ENCODE measurements around the gene RAP2A.

Gene RAP2A

GRCh38 chr13:97422118-97423054 lies 11.6 kb upstream of the RAP2A start:
- DNase-seq (ENCODE audit: low read depth), result no peak

DNA sequence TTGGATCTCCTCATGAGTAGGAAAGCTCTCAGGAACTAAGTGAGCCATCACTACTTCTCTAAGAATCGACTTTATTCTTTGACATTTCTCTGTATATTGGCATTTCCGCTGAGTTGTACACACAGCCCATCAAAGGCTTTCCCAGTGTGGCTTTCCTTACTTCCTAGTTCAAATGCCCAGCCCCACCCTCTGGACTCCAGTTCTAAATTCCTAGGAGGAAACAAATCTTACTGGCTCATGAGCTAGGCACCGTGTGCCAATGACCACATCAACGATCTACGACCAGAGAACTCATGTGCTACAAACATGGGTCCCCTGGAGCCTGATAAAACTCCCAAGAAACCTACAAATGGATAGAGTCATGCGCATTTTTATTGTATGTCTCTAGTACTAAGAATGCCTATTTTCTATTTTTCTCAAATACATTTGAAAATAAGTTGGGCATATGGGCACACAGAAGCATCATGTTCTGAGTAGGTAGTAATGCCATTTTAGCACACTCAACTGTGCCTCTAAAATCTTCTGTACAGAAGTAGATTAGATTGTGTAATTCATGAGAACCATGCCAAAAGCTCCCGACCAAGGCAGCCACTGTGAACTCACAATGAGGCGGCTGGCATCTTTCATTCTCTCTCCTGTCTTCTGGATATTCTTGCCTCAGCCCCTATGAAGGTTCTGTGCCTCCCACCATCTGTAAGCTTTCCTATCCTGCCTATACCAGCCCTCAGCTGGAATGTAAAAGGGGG lies 10.5 kb upstream of the RAP2A start:
- DNase-seq (ENCODE audit: low read depth), result no peak

DNA sequence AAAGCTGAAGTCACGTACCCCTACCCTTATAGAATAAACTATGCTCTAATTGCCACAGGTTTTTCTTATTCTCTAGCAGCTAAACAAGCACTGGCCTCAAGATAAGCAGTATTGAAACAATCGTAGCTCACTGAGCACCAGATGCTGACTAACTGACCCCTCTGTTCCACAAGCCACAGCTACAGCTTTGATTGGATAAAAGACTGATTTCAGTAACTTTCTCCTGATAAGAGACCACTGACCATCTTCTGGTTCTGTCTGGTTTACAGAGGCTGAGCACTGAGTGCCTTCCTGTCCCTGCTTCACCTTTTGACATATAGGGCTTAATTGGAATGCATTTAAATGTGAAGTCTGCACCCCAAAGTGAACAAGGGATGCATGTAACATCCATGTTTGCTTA lies 8.4 kb upstream of the RAP2A start:
- DNase-seq (ENCODE audit: low read depth), result no peak

GRCh38 chr13:97426695-97427094 lies 7.3 kb upstream of the RAP2A start:
- no peak for DNase-seq (ENCODE audit: low read depth)

GRCh38 chr13:97429681-97430081 lies 4.3 kb upstream of the RAP2A start:
- no peak for DNase-seq (ENCODE audit: low read depth)

- no peak for DNase-seq (ENCODE audit: low read depth)
Observed at GRCh38 chr13:97430296-97430695, 3.7 kb upstream of the RAP2A start.

GRCh38 chr13:97431171-97431764 lies 2.7 kb upstream of the RAP2A start:
- DNase-seq (ENCODE audit: low read depth), result no peak

- DNase-seq (ENCODE audit: low read depth), result no peak
Observed at GRCh38 chr13:97432232-97432916, 1.6 kb upstream of the RAP2A start.

- DNase-seq (ENCODE audit: low read depth), result peak; percentile 97
Observed at GRCh38 chr13:97432917-97433726, 847 bp upstream of the RAP2A start.

- peak; percentile 31 for DNase-seq (ENCODE audit: low read depth)
Observed at GRCh38 chr13:97434397-97435201, 630 bp downstream of the RAP2A start.

DNA sequence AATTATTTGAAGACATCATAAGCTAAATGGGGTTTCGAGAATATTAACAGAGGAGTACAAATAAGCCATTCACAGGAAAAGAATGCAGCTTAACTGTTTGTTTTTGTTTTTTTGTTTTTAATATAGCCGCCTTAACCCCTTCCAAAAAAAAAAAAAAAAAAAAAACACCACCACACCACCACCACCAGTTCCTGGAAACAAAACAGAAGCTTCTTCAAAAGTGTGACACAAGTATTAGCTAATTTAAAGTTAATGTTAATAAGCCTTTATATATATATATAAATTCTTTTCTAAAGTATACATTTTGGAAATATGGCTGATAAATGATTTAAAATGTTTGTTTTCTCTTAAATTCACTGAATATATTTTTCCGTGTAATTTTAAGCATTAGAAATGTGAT lies 1.4 kb downstream of the RAP2A start:
- DNase-seq (ENCODE audit: low read depth), result no peak

DNA sequence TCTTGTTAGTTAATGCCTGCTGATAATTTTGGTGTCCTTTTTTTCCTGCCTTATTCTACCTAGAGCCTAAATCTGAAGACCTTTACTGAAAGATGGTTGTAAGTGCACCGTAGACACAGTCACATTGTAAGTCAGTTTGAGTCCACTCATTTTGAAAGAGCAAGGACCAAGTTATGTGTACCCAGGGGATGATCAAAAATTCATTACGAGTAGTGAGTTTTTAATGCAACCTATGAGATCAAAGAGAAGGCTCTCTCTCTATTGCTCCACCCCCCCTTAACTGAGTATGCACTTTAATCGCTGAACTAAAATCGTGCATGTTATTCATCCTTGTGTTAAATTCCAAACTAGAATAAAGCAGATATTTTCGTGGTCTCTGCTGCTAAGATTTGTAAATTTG lies 1.8 kb downstream of the RAP2A start:
- DNase-seq (ENCODE audit: low read depth), result no peak

DNA sequence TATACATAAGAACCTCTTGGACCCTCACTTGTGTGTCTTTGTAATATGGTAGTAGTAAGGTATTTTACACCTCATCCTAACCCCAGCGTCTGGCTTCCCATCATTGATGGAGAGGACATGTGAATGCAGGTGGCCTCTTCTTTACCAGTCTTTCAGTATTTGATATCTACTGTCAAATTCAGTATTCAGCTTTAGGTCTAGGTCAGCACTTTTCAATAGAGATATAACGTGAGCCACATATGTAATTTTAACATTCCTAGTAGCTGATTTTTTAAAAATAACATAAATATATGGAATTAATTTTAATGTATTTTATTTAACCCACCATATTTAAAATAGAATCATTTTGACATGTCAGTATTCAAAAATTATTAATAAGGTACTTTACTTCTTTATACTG lies 2.9 kb downstream of the RAP2A start:
- DNase-seq (ENCODE audit: low read depth), result no peak

DNA sequence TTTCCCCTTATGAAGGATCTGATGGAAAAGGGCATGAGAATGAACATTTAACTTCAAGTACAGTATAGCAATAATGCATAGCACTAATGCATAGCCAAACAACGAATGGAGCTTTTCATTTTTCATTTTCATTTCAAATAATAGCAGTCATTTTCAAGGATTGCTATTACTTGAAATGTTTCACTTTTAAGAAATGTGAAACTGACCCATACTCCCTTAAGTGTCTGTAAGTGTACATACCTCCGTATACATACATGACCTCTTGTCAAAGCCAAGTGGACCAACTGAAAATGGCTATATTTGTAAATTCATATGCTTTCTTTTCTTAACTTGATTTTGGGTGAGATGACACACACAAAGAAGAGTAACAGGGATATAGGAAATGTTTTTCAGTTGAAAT lies 3.8 kb downstream of the RAP2A start:
- no peak for DNase-seq (ENCODE audit: low read depth)

- DNase-seq (ENCODE audit: low read depth), result no peak
Observed at GRCh38 chr13:97438856-97439595, 5.1 kb downstream of the RAP2A start.

- no peak for DNase-seq (ENCODE audit: low read depth)
Observed at GRCh38 chr13:97440598-97441170, 6.7 kb downstream of the RAP2A start.

DNA sequence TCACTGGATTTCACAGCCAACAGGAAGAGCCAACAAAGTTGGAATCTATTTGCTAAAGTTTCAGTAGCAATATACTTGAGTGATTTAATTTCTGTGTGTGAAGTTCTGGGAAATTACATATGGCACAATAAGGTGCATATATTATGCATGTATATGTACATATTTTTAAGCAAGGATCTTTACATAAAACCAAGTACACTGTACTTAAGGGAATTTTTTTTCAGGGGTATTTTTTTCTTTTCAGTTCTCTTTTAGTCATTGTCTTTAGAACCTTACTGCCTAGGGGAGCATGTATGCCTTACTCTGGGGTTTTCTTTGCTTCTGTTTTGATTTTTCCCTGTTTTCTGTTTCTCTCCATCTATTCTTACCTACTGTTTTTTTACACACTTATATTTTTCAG lies 7.4 kb downstream of the RAP2A start:
- no peak for DNase-seq (ENCODE audit: low read depth)

GRCh38 chr13:97445522-97446187 lies 11.7 kb downstream of the RAP2A start:
- DNase-seq (ENCODE audit: low read depth), result no peak

DNA sequence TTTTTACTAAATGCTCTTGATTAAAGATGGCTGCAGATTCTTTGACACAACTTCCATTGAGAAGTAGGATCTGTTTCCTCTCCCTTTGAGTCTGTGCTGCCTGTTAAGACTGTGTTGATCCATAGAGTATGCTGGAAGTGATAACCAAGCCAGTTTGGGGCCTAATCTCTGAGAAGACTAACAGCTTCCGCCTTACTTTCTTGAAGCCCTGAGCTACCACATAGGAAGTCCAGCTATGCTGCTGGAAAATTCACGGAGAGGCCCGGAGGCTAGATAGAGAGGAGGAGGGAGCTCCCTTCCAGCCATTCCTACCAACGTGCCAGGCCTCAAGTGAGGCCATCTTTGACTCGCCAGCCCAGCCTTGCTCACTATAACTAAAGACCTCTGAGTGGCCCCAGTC lies 12.5 kb downstream of the RAP2A start:
- no peak for DNase-seq (ENCODE audit: low read depth)

Measured in activated T-helper 9 cell treated with anti-CD3 and anti-CD28 coated beads, Interleukin-2, amount 50 U/mL, for 16 hours (primary cell).